GM12878 (cell line): Measurements from ENCODE around the gene ACTR5. TPM values are rescaled to one million over a fixed set of nuclear protein-coding genes. Genes with fewer than 3 reads are reported as not detected.

Source experiments
- ATAC-seq: fragments of 200-7000 bp; cut with Tn5 transposase; 3 replicates; pipeline ENCODE4 v1.9.1; 2020; ENCODE audit warnings: mild to moderate bottlenecking, moderate library complexity
- BruUV-seq: library from RNA; stranded (reverse); fragments of 400-500 nt; replicated peaks from 2 replicates; lab custom pipeline; 2021; lab: Mats Ljungman, UMichigan
- CTCF ChIA-PET: fragments of 300-600 bp; sonication (Branson Sonifier 250); formaldehyde crosslinking; extraction: SDS; loops from one replicate; lab custom pipeline; 2021; ENCODE audit warnings: inconsistent platforms; lab: Yijun Ruan, JAX
- POLR2A ChIA-PET: fragments of 350-600 bp; formaldehyde crosslinking; extraction: SDS; loops from one replicate; lab custom pipeline; 2021; ENCODE audit warnings: inconsistent platforms; lab: Charles Lee
- RAD21 ChIA-PET: fragments of 300-600 bp; sonication (Branson Sonifier 250); formaldehyde crosslinking; loops from one replicate; lab custom pipeline; 2023; ENCODE audit warnings: antibody characterized with exemption; ENCODE audit not compliant: unreplicated experiment; lab: Charles Lee
- SMC1A ChIA-PET: fragments of 300-600 bp; sonication (Branson Sonifier 250); formaldehyde crosslinking; loops from one replicate; lab custom pipeline; 2023; ENCODE audit not compliant: unreplicated experiment, uncharacterized antibody; lab: Charles Lee
- DNase-seq: peaks from one replicate; pipeline ENCODE4 v3.0.0-alpha.2; 2011; ENCODE audit warnings: low read depth, low spot score
- FAIRE-seq: peaks from 3 replicates; lab custom pipeline; 2011; peaks lifted over from hg19 to GRCh38; lab: Jason Lieb, UNC
- H2AFZ ChIP-seq: 2 replicates; pipeline ENCODE4 v1.6.0; 2011; ENCODE audit warnings: low read depth, low read length, control low read depth; ENCODE audit not compliant: control insufficient read depth
- H3K27ac ChIP-seq: 2 replicates; pipeline ENCODE4 v1.5.1; 2011; ENCODE audit warnings: control low read depth; ENCODE audit not compliant: control insufficient read depth, insufficient read depth
- H3K27me3 ChIP-seq, 2 experiments: replicated peaks in 1 of 2; 2 replicates each; pipeline versions ENCODE4 v1.6.0 to v1.6.1; 2011; ENCODE audit warnings: low read length in 1 of 2; ENCODE audit not compliant: control insufficient read depth in 2 of 2, insufficient read depth in 2 of 2
- H3K36me3 ChIP-seq, 2 experiments: 2 replicates each; pipeline ENCODE4 v1.5.1; 2011; ENCODE audit warnings: low read length in 1 of 2; ENCODE audit not compliant: control insufficient read depth in 2 of 2, insufficient read depth in 2 of 2
- H3K4me1 ChIP-seq: 2 replicates; pipeline ENCODE4 v1.6.1; 2011; ENCODE audit warnings: mild to moderate bottlenecking, low read length, moderate library complexity, mixed read lengths; ENCODE audit not compliant: control insufficient read depth, insufficient read depth
- H3K4me2 ChIP-seq: 2 replicates; pipeline ENCODE4 v1.6.0; 2011; ENCODE audit warnings: control low read depth; ENCODE audit not compliant: control insufficient read depth, insufficient read depth
- H3K4me3 ChIP-seq: fragments of 200-600 bp; sonication (generic); 2 replicates; pipeline ENCODE4 v1.5.1; 2016
- H3K79me2 ChIP-seq: 2 replicates; pipeline ENCODE4 v1.6.0; 2011; ENCODE audit warnings: low read length; ENCODE audit not compliant: control insufficient read depth, insufficient read depth
- H3K9ac ChIP-seq: 2 replicates; pipeline ENCODE4 v1.8.0; 2011; ENCODE audit warnings: low read length, control low read depth, mixed read lengths; ENCODE audit not compliant: control insufficient read depth, insufficient read depth
- H3K9me3 ChIP-seq: replicated peaks from 3 replicates; pipeline ENCODE4 v1.5.1; 2011; ENCODE audit warnings: mild to moderate bottlenecking, low read length; ENCODE audit not compliant: control insufficient read depth, insufficient read depth
- H4K20me1 ChIP-seq: 2 replicates; pipeline ENCODE4 v1.6.0; 2011; ENCODE audit not compliant: control insufficient read depth, insufficient read depth
- BACH1 ChIP-seq: fragments of 450-650 bp; IDR thresholded peaks from 2 replicates; pipeline ENCODE4 v1.6.1; 2017; ENCODE audit warnings: mild to moderate bottlenecking, borderline replicate concordance
- BCL11A ChIP-seq: IDR thresholded peaks from 2 replicates; pipeline ENCODE4 v1.6.1; 2011; ENCODE audit warnings: low read depth, low read length
- CBFB ChIP-seq: IDR thresholded peaks from 2 replicates; pipeline ENCODE4 v1.6.1; 2016; ENCODE audit warnings: antibody characterized with exemption, low read depth
- DPF2 ChIP-seq: fragments of 450-650 bp; IDR thresholded peaks from 2 replicates; pipeline ENCODE4 v1.6.1; 2017; ENCODE audit warnings: mild to moderate bottlenecking
- EZH2 ChIP-seq: IDR thresholded peaks from 2 replicates; pipeline ENCODE4 v1.6.1; 2012; ENCODE audit warnings: low read depth, mild to moderate bottlenecking, control low read depth, inconsistent platforms, low read length, borderline replicate concordance; ENCODE audit not compliant: control insufficient read depth
- MYB ChIP-seq: fragments of 150-350 bp; IDR thresholded peaks from 2 replicates; pipeline ENCODE4 v1.6.1; 2014; ENCODE audit warnings: mild to moderate bottlenecking, low read depth, low read length, borderline replicate concordance
- NKRF ChIP-seq: fragments of 450-650 bp; conservative IDR thresholded peaks from 2 replicates; pipeline ENCODE4 v1.6.1; 2017; ENCODE audit warnings: mild to moderate bottlenecking, moderate library complexity
- NR2F1 ChIP-seq: fragments of 450-650 bp; conservative IDR thresholded peaks from 2 replicates; pipeline ENCODE4 v1.6.1; 2017; ENCODE audit warnings: mild to moderate bottlenecking
- PBX3 ChIP-seq: IDR thresholded peaks from 2 replicates; pipeline ENCODE4 v1.6.1; 2011; ENCODE audit warnings: mild to moderate bottlenecking, low read depth, low read length, moderate library complexity; ENCODE audit not compliant: insufficient replicate concordance
- POU2F2 ChIP-seq: IDR thresholded peaks from 3 replicates; pipeline ENCODE4 v1.6.1; 2011; ENCODE audit warnings: low read depth, mild to moderate bottlenecking, low read length, borderline replicate concordance
- RB1 ChIP-seq: fragments of 450-650 bp; formaldehyde crosslinking; IDR thresholded peaks from 2 replicates; pipeline ENCODE4 v1.6.1; 2017; ENCODE audit warnings: mild to moderate bottlenecking, borderline replicate concordance
- REST ChIP-seq: IDR thresholded peaks from 2 replicates; pipeline ENCODE4 v1.6.1; 2012; ENCODE audit warnings: mild to moderate bottlenecking, low read depth, low read length
- YY1 ChIP-seq: IDR thresholded peaks from 2 replicates; pipeline ENCODE4 v1.6.1; 2011; ENCODE audit warnings: low read depth, mild to moderate bottlenecking, low read length
- WGBS: methylation state at CpG from one replicate; pipeline ENCODE4 v1.1.6; 2016; ENCODE audit warnings: low lambda C conversion rate; ENCODE audit not compliant: insufficient replicate concordance, insufficient coverage; ENCODE audit errors: missing lambda C conversion rate; 5-methylcytosine and 5-hydroxymethylcytosine counted together
- in situ Hi-C: fragments of 300-500 bp; cut with MboI; formaldehyde crosslinking; loops from 9 replicates; pipeline ENCODE4 v1.14.3; 2018; ENCODE audit warnings: mixed read lengths
- intact Hi-C: fragments of 100-400 bp; cut with micrococcal nuclease; formaldehyde crosslinking; loops from one replicate; pipeline ENCODE4 v1.14.2; 2022; ENCODE audit not compliant: unreplicated experiment
- polyA plus RNA-seq, 11 experiments: library from polyadenylated mRNA; depleted of rRNA in 4 of 11; unstranded in 6 of 11; stranded (reverse) in 5 of 11; fragments of >200 nt; fragmentation: Nextera tagmentation in 4 of 11; fragmentation: Illumina TruSeq in 1 of 11; extraction: Ambion mirVana in 4 of 11; extraction: Trizol in 1 of 11; gene quantifications; 1 replicate in 1 of 11; 2 replicates in 10 of 11; pipeline versions ENCODE4 v1.2.1 to v1.2.3, GENCODE V29; 2011 to 2016; ENCODE audit warnings: inconsistent platforms in 2 of 11, missing spikeins in 2 of 11, low read depth in 1 of 11
- total RNA-seq, 4 experiments: library from RNA; depleted of rRNA in 3 of 4; stranded (reverse); fragments of >200 nt in 3 of 4; fragmentation: Illumina TruSeq in 1 of 4; extraction: Trizol in 1 of 4; gene quantifications; 2 replicates each; pipeline versions ENCODE4 v1.2.1 to v1.2.3, GENCODE V29; 2013 to 2021

ACTR5 gene
- total and polyA plus RNA-seq, 10 of the 15 experiments (the other 5 are each of a cell fraction or from before 2014, with no cell fraction given): 0.52 to 14.7 (median 8.8) TPM

GRCh38 chr20:38805958-38806854, 57.9 kb downstream of the ACTR5 start:
- Histone ChIP-seq H3K4me1 (peaks cover 37% of the 10 kb centered on the region), H3K4me2 (peak overlapping the region; percentile 90)
- peak; percentile 67 for TF ChIP-seq NR2F1
- TF ChIP-seq RB1: peak; percentile 50; the same call in 1 of the 2 replicates
- TF ChIP-seq YY1: no peak
- TF ChIP-seq NKRF: peak; percentile 73
- peak; percentile 31; the same call in 1 of the 2 replicates for TF ChIP-seq BACH1
- no peak for TF ChIP-seq POU2F2
- no peak for TF ChIP-seq PBX3
- TF ChIP-seq REST: no peak
- no peak for TF ChIP-seq BCL11A
- TF ChIP-seq EZH2: no peak
- TF ChIP-seq DPF2: peak; percentile 51
- TF ChIP-seq CBFB: no peak
- TF ChIP-seq MYB: no peak

More at GRCh38 chr20:38805958-38806854, 57.9 kb downstream of the ACTR5 start:
- TSS peak; percentile 39 for BruUV-seq
- whole genome bisulfite sequencing: under 1% methylated on average over 68 of the region's 81 CpGs
- CTCF ChIA-PET: interaction anchor here (0.8 to 6.8 kb wide), 19 partner anchors 9 to 243 kb away, joined by 3 to 91 read pairs (median 4); partner anchors contain the start of genes ACTR5 and DHX35
- FAIRE-seq: no peak
- RAD21 ChIA-PET: interaction anchor here (0.9 to 7.6 kb wide), 21 partner anchors 12 to 192 kb away, joined by 3 to 167 read pairs (median 5); partner anchors contain the start of genes ACTR5, DHX35 and FAM83D
- peak; percentile 40 for ATAC-seq
- Histone ChIP-seq H3K79me2 (peaks cover 61% of the 10 kb centered on the region), H4K20me1 (peaks cover 3% of the 10 kb centered on the region; the same call in 1 of the 2 replicates), H3K9me3 (no peaks in the 10 kb centered on the region), H2AFZ (no peak overlapping the region), H3K4me3 (peak overlapping the region; percentile 87), H3K9ac (peak overlapping the region; percentile 65), H3K36me3 (peaks cover 0 to 4% of the 10 kb centered on the region in 2 experiments; a peak in 3 of 4 replicates), H3K27ac (peak overlapping the region; percentile 84), H3K27me3 (no peaks in the 10 kb centered on the region)
- DNase-seq: no peak
- POLR2A ChIA-PET: interaction anchor here (0.7 to 6.4 kb wide), 19 partner anchors 10 to 86 kb away, joined by 3 to 76 read pairs (median 5); partner anchors contain the start of gene ACTR5
- in situ Hi-C loops (loop anchor here (5.0 kb wide), 1 partner anchor 66 kb away; no protein-coding TSS in a partner anchor), intact Hi-C loops (loop anchor here (1.0 to 2.0 kb wide), 2 partner anchors 37 to 86 kb away; no protein-coding TSS in a partner anchor)
- SMC1A ChIA-PET: interaction anchor here (0.8 to 11.1 kb wide), 13 partner anchors 10 to 156 kb away, joined by 3 to 187 read pairs (median 8); partner anchors contain the start of genes ACTR5 and DHX35
